A549 treated with CpdA at 1 μM for 4 hours (cell line): Measurements from ENCODE around the gene SIGLEC7. TPM values are rescaled to one million over a fixed set of nuclear protein-coding genes. Genes with fewer than 3 reads are reported as not detected.

Source experiments
- total RNA-seq: library from RNA; stranded (reverse); fragments of 200-300 nt; extraction: Qiagen RNA extraction; gene quantifications from 5 replicates; pipeline ENCODE4 v1.2.3, GENCODE V29; 2022; ENCODE audit warnings: low read depth

Gene SIGLEC7
- total RNA-seq, result not detected in 5 replicates

GRCh38 chr19:51142119-51142518 lies at the start of gene SIGLEC7:
SIGLEC7 (plus strand) TSS chr19:51142301; CDS start chr19:51142370, 69 bp downstream.

DNA sequence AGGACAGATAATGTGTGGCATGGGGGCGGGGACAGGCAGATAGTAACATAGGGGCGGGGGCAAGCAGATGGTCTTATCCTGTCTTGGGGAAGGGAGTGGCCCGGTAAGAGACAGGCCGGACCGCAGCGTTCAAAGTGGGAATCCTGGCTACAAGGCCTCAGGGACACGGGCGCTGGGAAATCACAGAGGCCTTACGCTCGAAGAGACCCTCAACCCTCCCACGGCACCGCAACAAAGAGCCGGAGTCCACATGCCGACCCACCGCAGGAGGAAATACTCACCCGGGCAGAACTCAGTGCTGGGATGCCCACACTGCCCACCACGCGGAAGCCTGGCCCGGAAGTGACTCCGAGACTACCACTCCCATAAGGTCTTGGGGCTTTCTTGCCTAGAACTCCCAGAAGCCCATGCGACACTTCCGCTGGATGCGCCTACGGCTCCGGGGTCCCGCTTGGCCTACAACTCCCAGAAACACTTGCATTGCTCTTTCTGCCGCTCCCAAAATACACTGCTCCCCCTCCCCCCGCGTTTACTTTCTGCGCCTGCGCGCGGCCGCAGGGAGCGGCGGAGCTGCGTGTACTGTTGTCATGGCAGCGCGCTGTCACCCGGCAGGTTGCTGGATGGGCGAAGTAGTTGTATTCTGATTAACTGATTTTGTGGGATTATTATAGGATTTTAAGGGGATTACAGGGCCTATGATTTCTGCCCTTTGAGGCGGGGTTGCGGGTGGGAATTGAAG lies 33.9 kb upstream of the SIGLEC7 start, which contains the start of gene CTU1:
TSS of gene CTU1 (minus strand) at position 344 of the 739 bp plus-strand sequence. CDS start 3,840 bp downstream, outside the sequence.

DNA sequence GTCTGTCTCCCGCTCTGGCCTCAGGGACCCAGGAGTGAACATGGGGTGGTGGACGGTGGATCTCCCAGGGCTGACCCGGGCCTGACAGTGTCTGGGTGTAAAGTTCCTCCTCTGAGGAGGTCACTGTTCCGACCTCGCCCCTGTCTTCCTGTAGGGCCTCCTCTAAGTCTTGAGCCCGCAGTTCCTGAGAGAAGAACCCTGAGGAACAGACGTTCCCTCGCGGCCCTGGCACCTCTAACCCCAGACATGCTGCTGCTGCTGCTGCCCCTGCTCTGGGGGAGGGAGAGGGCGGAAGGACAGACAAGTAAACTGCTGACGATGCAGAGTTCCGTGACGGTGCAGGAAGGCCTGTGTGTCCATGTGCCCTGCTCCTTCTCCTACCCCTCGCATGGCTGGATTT lies 17.4 kb upstream of the SIGLEC7 start, which contains the start of gene SIGLEC9:
TSS of gene SIGLEC9 (plus strand) at position 178 of the 400 bp plus-strand sequence. CDS start at position 247, 69 bp downstream.

Other genes starting within 250 kb of the SIGLEC7 start
- 0.14 to 0.22 TPM in 2 of 5 replicates, not detected in the others for gene KLK4, start 230.9 kb upstream of the SIGLEC7 start, total RNA-seq
- 0.17 TPM in 1 of 5 replicates, not detected in the others for gene KLK5, start 189.3 kb upstream of the SIGLEC7 start, total RNA-seq
- gene KLK6, start 172.7 kb upstream of the SIGLEC7 start, total RNA-seq, result 0.21 to 0.82 TPM (median 0.33 TPM) in 4 of 5 replicates, not detected in the other
- gene KLK7, start 158.4 kb upstream of the SIGLEC7 start, total RNA-seq, result 0.03 TPM in 1 of 5 replicates, not detected in the others
- not detected in 5 replicates for gene KLK8, start 140.7 kb upstream of the SIGLEC7 start, total RNA-seq
- gene KLK10, start 122.6 kb upstream of the SIGLEC7 start, total RNA-seq, result 0.19 to 0.34 TPM (median 0.32 TPM) in 5 replicates
- 0.14 TPM in 1 of 5 replicates, not detected in the others for gene KLK11, start 115.7 kb upstream of the SIGLEC7 start, total RNA-seq
- gene KLK12, start 107.3 kb upstream of the SIGLEC7 start, total RNA-seq, result not detected in 5 replicates
- 0.08 to 0.36 TPM in 2 of 5 replicates, not detected in the others for gene KLK13, start 77.2 kb upstream of the SIGLEC7 start, total RNA-seq
- 0.29 to 0.70 TPM (median 0.50 TPM) in 5 replicates for gene KLK14, start 59.4 kb upstream of the SIGLEC7 start, total RNA-seq
- 5.0 to 16.7 TPM (median 13.8 TPM) in 5 replicates for gene CTU1, start 33.9 kb upstream of the SIGLEC7 start, total RNA-seq
- 0.26 TPM in 1 of 5 replicates, not detected in the others for gene SIGLEC9, start 17.4 kb upstream of the SIGLEC7 start, total RNA-seq
- gene CD33, start 82.8 kb downstream of the SIGLEC7 start, total RNA-seq, result 0.08 TPM in 1 of 5 replicates, not detected in the others
- gene SIGLECL1, start 108.8 kb downstream of the SIGLEC7 start, total RNA-seq, result not detected in 5 replicates
- gene IGLON5, start 169.3 kb downstream of the SIGLEC7 start, total RNA-seq, result 0.02 to 0.06 TPM (median 0.05 TPM) in 3 of 5 replicates, not detected in the others
- gene VSIG10L, start 199.8 kb downstream of the SIGLEC7 start, total RNA-seq, result 6.7 to 10.1 TPM (median 9.5 TPM) in 5 replicates
- 204 to 234 TPM (median 218 TPM) in 5 replicates for gene ETFB, start 224.1 kb downstream of the SIGLEC7 start, total RNA-seq
- 4.7 to 10.1 TPM (median 9.9 TPM) in 5 replicates for gene CLDND2, start 226.7 kb downstream of the SIGLEC7 start, total RNA-seq
- not detected in 5 replicates for gene NKG7, start 230.4 kb downstream of the SIGLEC7 start, total RNA-seq
- not detected in 5 replicates for gene LIM2, start 245.7 kb downstream of the SIGLEC7 start, total RNA-seq
- not detected in 5 replicates for gene C19orf84, start 248.3 kb downstream of the SIGLEC7 start, total RNA-seq